ENCODE data around the gene SLC39A6. TPM values are rescaled to one million over a fixed set of nuclear protein-coding genes. Genes with fewer than 3 reads are reported as not detected.
A peak's percentile ranks its signal among the peaks of the same experiment; 100 is the strongest.
"Not testable (repeated sequence)": the region's sequence is repeated elsewhere in the genome, so short reads cannot be mapped to it uniquely, and the experiment has no call there.

Gene SLC39A6
- polyA plus RNA-seq, 2 of the 4 experiments (the other 2 are of a cell fraction) = 49.1 to 68.0 TPM

GRCh38 chr18:36073676-36074075 is 55.5 kb downstream of the SLC39A6 start (continued):
- no peak for TF ChIP-seq BCL3 (IDR thresholded peaks at IDR 0.05)
- no peak for TF ChIP-seq KDM5A (IDR thresholded peaks at IDR 0.05)
- no peak for TF ChIP-seq POLR2A (IDR thresholded peaks at IDR 0.05; ENCODE audit: low read length)
- TF ChIP-seq RFX5 (IDR thresholded peaks at IDR 0.05) = no peak

- FAIRE-seq; POLR2A ChIA-PET; DNase-seq (ENCODE audit: low read depth in 1 of 2, low spot score in 1 of 2); ATAC-seq; H3K4me2 ChIP-seq; H3K4me3 ChIP-seq; H3K9me3 ChIP-seq; H3K27ac ChIP-seq: not testable (repeated sequence)
- peaks cover 12% of the 10 kb centered on the region; the same call in 2 of the 3 replicates for H3K4me1 ChIP-seq
- CTCF ChIA-PET = interaction anchor here (1.3 kb wide), 1 partner anchor 55 kb away, joined by 3 read pairs; no protein-coding TSS in a partner anchor
- WGBS (ENCODE audit: missing lambda C conversion rate) = 87% methylated on average over 8 of the region's 8 CpGs
Measured at GRCh38 chr18:36072406-36072805, 56.7 kb downstream of the SLC39A6 start.

GRCh38 chr18:36067055-36067957 is 61.8 kb downstream of the SLC39A6 start, which contains the start of gene RPRD1A:
Gene RPRD1A (minus strand): TSS chr18:36067559. CDS start chr18:36067404, 155 bp downstream.
- TF ChIP-seq BCL3 (IDR thresholded peaks at IDR 0.05) (0 out of 3 replicates have a peak, but pooled peaks have one; percentile 45), HEYL (CRISPR knock-in tag; IDR thresholded peaks at IDR 0.05) (no peak), ZSCAN20 (CRISPR knock-in tag; IDR thresholded peaks at IDR 0.05) (no peak), RCOR1 (IDR thresholded peaks at IDR 0.05; ENCODE audit: low read depth, low read length) (no peak), E2F6 (IDR thresholded peaks at IDR 0.05; ENCODE audit: borderline replicate concordance, low read depth) (no peak), POLR2A (IDR thresholded peaks at IDR 0.05; ENCODE audit: low read length) (peak; percentile 64), MAX (IDR thresholded peaks at IDR 0.05) (no peak), PHF8 (IDR thresholded peaks at IDR 0.05; ENCODE audit: borderline replicate concordance, low read depth) (peak; percentile 72; the same call in 1 of the 2 replicates), CBX2 (IDR thresholded peaks at IDR 0.05; ENCODE audit: borderline replicate concordance, low read depth) (no peak), FOXS1 (CRISPR knock-in tag; IDR thresholded peaks at IDR 0.05) (no peak), FOSL2 (IDR thresholded peaks at IDR 0.05) (no peak), FOSL2 (CRISPR knock-in tag; IDR thresholded peaks at IDR 0.05) (0 out of 2 replicates have a peak, but pooled peaks have one; percentile 22), JUN (IDR thresholded peaks at IDR 0.05) (peak in 1 of 2 experiments; percentile 77; a peak in 2 of 5 replicates), TFCP2L1 (CRISPR knock-in tag; IDR thresholded peaks at IDR 0.05) (no peak), NR3C1 (IDR thresholded peaks at IDR 0.05) (no peak), BHLHE40 (IDR thresholded peaks at IDR 0.05; ENCODE audit: low read depth, low read length) (no peak), FOSB (CRISPR knock-in tag; IDR thresholded peaks at IDR 0.05) (no peak), NFE2L2 (conservative IDR thresholded peaks at IDR 0.05; ENCODE audit: low read length) (no peak), KDM1A (IDR thresholded peaks at IDR 0.05; ENCODE audit: low read depth) (no peak), MAZ (IDR thresholded peaks at IDR 0.05; ENCODE audit: borderline replicate concordance, low read depth, low read length) (no peak), HOXB5 (CRISPR knock-in tag; IDR thresholded peaks at IDR 0.05) (no peak), CTCF (IDR thresholded peaks at IDR 0.05) (no peak), TP53 (CRISPR knock-in tag; IDR thresholded peaks at IDR 0.05) (no peak)
- Histone ChIP-seq H3K4me3 (peak within 1 kb of the TSS; percentile 86), H3K9me3 (no peaks in the 10 kb centered on the region), H3K4me2 (peak within 1 kb of the TSS; percentile 77), H3K27ac (peak within 1 kb of the TSS; percentile 78 to 97), H3K4me1 (peaks cover 6% of the 10 kb centered on the region; the same call in 1 of the 3 replicates)
- ATAC-seq = peak; percentile 97 to 98
- peak; percentile 87 to 92 for DNase-seq (ENCODE audit: low read depth in 1 of 2, low spot score in 1 of 2)
- WGBS (ENCODE audit: missing lambda C conversion rate) = 3% methylated on average over 11 of the region's 66 CpGs
- FAIRE-seq = no peak
- CTCF ChIA-PET = interaction anchor here (0.7 kb wide), 1 partner anchor 217 kb away, joined by 3 read pairs; no protein-coding TSS in a partner anchor
- POLR2A ChIA-PET = interaction anchor here (0.5 to 1.0 kb wide), 4 partner anchors 54 to 231 kb away, joined by 3 read pairs; partner anchors contain the start of gene RMP24

Measured in A549 (cell line).